CD8-positive, alpha-beta memory T cell (primary cell): ENCODE measurements around the gene TIMM23B. TPM values are rescaled to one million over a fixed set of nuclear protein-coding genes. Genes with fewer than 3 reads are reported as not detected.
"Not testable (repeated sequence)": the region's sequence is repeated elsewhere in the genome, so short reads cannot be mapped to it uniquely, and the experiment has no call there.

ENCODE experiments used
- CTCF ChIA-PET: fragments of 350-600 bp; sonication (Branson Sonifier 250); formaldehyde crosslinking; loops from one replicate; lab custom pipeline; 2021; ENCODE audit warnings: antibody characterized with exemption; lab: Charles Lee
- POLR2A ChIA-PET: fragments of 350-600 bp; sonication (Branson Sonifier 250); formaldehyde crosslinking; loops from one replicate; lab custom pipeline; 2021; ENCODE audit warnings: antibody characterized with exemption; lab: Charles Lee
- DNase-seq, 5 donors: peaks; one replicate each; pipeline versions ENCODE4 v3.0.0 to v3.0.0-alpha.2; 2020 to 2022; ENCODE audit warnings: mixed read lengths in 1 of 5
- H3K27ac ChIP-seq: one replicate; pipeline ENCODE4 v1.7.0; 2013; ENCODE audit warnings: low read depth, mild to moderate bottlenecking, low read length, moderate library complexity
- H3K27me3 ChIP-seq: 2 replicates; pipeline ENCODE4 v1.7.0; 2013; ENCODE audit warnings: low read length, mild to moderate bottlenecking; ENCODE audit not compliant: insufficient read depth, poor library complexity, severe bottlenecking
- H3K36me3 ChIP-seq: 2 replicates; pipeline ENCODE4 v1.7.0; 2013; ENCODE audit warnings: mild to moderate bottlenecking, low read length, moderate library complexity; ENCODE audit not compliant: insufficient read depth
- H3K4me1 ChIP-seq: 2 replicates; pipeline ENCODE4 v1.7.0; 2013; ENCODE audit warnings: mild to moderate bottlenecking, low read length, moderate library complexity; ENCODE audit not compliant: insufficient read depth
- H3K4me3 ChIP-seq: 2 replicates; pipeline ENCODE4 v1.7.0; 2013; ENCODE audit warnings: mild to moderate bottlenecking, low read length
- H3K9me3 ChIP-seq: 2 replicates; pipeline ENCODE4 v1.7.0; 2013; ENCODE audit warnings: mild to moderate bottlenecking, low read length
- H3K27ac Mint-ChIP-seq, 8 donors: one replicate each; pipeline ENCODE4 v1.8.0; 2020 to 2021; ENCODE audit warnings: mixed read lengths in 8 of 8, mild to moderate bottlenecking in 6 of 8, inconsistent platforms in 3 of 8, moderate library complexity in 3 of 8
- H3K27me3 Mint-ChIP-seq, 2 donors: one replicate each; pipeline ENCODE4 v1.8.0; 2020 to 2021; ENCODE audit warnings: mixed read lengths in 2 of 2, mild to moderate bottlenecking in 1 of 2, moderate library complexity in 1 of 2
- H3K36me3 Mint-ChIP-seq, 3 donors: one replicate each; pipeline ENCODE4 v1.8.0; 2020 to 2021; ENCODE audit warnings: mixed read lengths in 3 of 3, inconsistent platforms in 1 of 3, mild to moderate bottlenecking in 1 of 3
- H3K4me1 Mint-ChIP-seq, 3 donors: one replicate each; pipeline ENCODE4 v1.8.0; 2020 to 2021; ENCODE audit warnings: mixed read lengths in 3 of 3, inconsistent platforms in 1 of 3, mild to moderate bottlenecking in 1 of 3
- H3K4me3 Mint-ChIP-seq, 7 donors: one replicate each; pipeline ENCODE4 v1.8.0; 2020 to 2021; ENCODE audit warnings: mixed read lengths in 7 of 7, mild to moderate bottlenecking in 6 of 7, moderate library complexity in 4 of 7, inconsistent platforms in 2 of 7
- H3K9me3 Mint-ChIP-seq, 5 donors: one replicate each; pipeline ENCODE4 v1.8.0; 2020 to 2022; ENCODE audit warnings: mixed read lengths in 5 of 5, mild to moderate bottlenecking in 3 of 5, moderate library complexity in 2 of 5, inconsistent platforms in 1 of 5
- polyA plus RNA-seq: library from polyadenylated mRNA; unstranded; fragments of 300-500 nt; fragmentation: Illumina TruSeq; gene quantifications from one replicate; pipeline ENCODE4 v1.2.3, GENCODE V29; 2021
- total RNA-seq, 2 experiments: library from RNA; stranded (reverse); gene quantifications; one replicate each; pipeline ENCODE4 v1.2.3, GENCODE V29; 2021

Gene TIMM23B, protein sequence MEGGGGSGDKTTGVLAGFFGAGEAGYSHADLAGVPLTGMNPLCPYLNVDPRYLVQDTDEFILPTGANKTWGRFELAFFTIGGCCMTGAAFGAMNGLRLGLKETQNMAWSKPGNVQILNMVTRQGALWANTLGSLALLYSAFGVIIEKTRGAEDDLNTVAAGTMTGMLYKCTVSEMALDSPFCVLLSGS
- total RNA-seq (10 to 100 TPM; 17.5 to 18.6 TPM), polyA plus RNA-seq (15.6 TPM)

DNA sequence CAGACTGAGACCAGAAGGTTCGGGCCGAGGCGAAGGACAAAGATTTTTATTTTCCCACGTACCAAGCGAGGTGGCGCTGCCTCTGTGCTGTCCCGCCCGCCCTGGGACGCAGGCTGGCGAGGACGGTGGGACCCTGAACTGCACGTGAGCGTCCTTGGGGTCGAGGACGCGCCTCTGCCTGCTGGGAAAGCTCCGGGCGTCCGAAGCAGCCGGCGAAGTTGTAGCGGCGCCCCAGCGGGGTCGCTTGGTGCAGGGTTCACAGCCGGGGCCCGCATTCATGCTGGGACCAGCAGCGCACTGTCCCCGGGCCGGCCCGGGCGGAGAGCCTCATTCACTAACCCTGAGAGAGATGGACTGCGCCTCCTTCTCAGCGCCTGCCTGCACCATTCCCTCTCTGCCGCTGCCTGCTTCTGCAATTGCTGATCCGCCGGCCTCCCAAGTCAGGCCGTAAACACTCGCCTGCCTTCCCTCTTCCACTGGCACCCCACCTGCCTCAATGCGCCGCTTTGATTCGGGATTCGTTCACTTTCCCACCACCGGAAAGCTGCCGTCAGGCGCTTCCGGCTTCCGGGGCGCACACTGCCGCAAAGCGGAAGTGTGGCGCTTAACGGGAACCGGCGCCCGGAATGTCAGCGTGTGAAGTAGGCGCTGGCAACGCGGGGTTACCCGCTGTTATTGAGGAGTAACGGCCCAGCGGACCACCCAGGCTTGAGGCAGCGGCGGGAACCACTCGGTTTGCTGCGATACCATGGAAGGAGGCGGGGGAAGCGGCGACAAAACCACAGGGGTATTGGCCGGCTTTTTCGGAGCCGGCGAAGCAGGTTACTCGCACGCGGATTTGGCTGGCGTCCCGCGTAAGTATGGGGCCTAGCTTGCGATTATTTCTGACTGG, at the start of gene TIMM23B, which contains the start of gene PARG:
Gene TIMM23B, plus strand, starts transcription at position 607 of the 892 bp plus-strand sequence. Its CDS starts 142 bp downstream, at position 749.
Gene PARG, minus strand, starts transcription at position 581 of the 892 bp plus-strand sequence. Its CDS starts 302 bp downstream, at position 279.
- H3K27ac ChIP-seq: peak within 1 kb of the TSS; percentile 69
- POLR2A ChIA-PET: interaction anchor here (0.5 kb wide), 1 partner anchor 15 kb away, joined by 4 read pairs; no protein-coding TSS in a partner anchor
- CTCF ChIA-PET: not testable (repeated sequence)

DNA sequence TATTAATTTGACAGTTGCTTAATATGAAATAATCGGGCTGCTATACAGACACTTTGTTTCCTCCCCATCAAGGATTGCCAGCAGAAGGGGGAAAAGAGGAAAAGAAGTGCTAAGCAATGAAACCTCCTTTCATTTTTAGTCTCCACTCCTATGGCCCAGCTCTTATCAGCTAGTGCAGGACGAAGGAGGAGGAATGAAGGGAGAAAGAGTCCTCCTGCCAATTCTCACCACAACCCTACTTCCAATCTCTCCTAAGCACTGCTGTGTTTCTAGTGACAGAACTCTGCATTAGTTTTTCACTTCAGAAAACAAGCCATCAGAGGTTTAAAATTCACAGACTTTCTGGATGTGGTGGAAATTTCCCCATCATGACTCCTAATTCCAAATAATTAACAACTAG, 41.9 kb upstream of the TIMM23B start:
- H3K27ac Mint-ChIP-seq, H3K9me3 ChIP-seq, H3K4me3 Mint-ChIP-seq, CTCF ChIA-PET, H3K36me3 ChIP-seq, POLR2A ChIA-PET, H3K4me3 ChIP-seq, DNase-seq, H3K27me3 ChIP-seq, H3K4me1 Mint-ChIP-seq, H3K27me3 Mint-ChIP-seq, H3K27ac ChIP-seq, H3K4me1 ChIP-seq, H3K9me3 Mint-ChIP-seq: not testable (repeated sequence)
- H3K36me3 Mint-ChIP-seq: peaks cover 8 to 25% (median 13%) of the 10 kb centered on the region in 3 donors

More for the DNA sequence above, at the start of gene TIMM23B, which contains the start of gene PARG:
- Histone ChIP-seq H3K4me3 (peak within 1 kb of the TSS; percentile 93), H3K4me1 (peaks cover 10% of the 10 kb centered on the region)
- peak within 1 kb of the TSS; percentile 88 to 98 (median 96) for H3K27ac Mint-ChIP-seq
- H3K36me3 Mint-ChIP-seq: peaks cover 0 to 21% (median 0%) of the 10 kb centered on the region in 3 donors
- H3K9me3 ChIP-seq, H3K27me3 Mint-ChIP-seq, H3K36me3 ChIP-seq, H3K27me3 ChIP-seq, H3K9me3 Mint-ChIP-seq: not testable (repeated sequence)
- peak; percentile 72 to 87 (median 84) for DNase-seq
- H3K4me1 Mint-ChIP-seq: peaks cover 35 to 58% (median 39%) of the 10 kb centered on the region in 3 donors
- peak within 1 kb of the TSS; percentile 97 to 100 (median 100) for H3K4me3 Mint-ChIP-seq

DNA sequence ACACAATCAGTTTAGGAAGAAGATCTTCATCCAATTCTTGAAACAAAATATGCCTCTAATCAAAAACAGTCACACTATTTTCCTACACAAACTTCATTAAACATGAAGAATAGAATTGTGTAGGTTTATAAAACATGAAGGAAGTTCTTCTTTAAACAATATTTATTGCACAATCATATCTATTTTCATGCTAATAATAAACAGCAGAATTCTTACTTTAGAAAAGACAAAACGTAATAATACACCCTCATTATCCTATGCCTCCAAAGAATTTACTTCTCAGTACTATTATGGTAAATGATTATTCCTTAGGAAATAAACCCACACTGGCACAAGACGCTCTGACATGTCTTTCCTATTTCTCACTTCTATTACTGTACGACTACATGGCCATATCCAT, 41.4 kb upstream of the TIMM23B start:
- DNase-seq, H3K4me3 ChIP-seq, H3K36me3 ChIP-seq, H3K9me3 ChIP-seq, CTCF ChIA-PET, H3K27ac Mint-ChIP-seq, H3K4me1 Mint-ChIP-seq, POLR2A ChIA-PET, H3K27ac ChIP-seq, H3K9me3 Mint-ChIP-seq, H3K4me1 ChIP-seq, H3K27me3 Mint-ChIP-seq, H3K27me3 ChIP-seq, H3K4me3 Mint-ChIP-seq: not testable (repeated sequence)
- H3K36me3 Mint-ChIP-seq: peaks cover 8 to 27% (median 13%) of the 10 kb centered on the region in 3 donors

GRCh38 chr10:49903829-49904228, 38.0 kb upstream of the TIMM23B start:
- H3K4me3 Mint-ChIP-seq, H3K27me3 ChIP-seq, H3K27me3 Mint-ChIP-seq, POLR2A ChIA-PET, DNase-seq, CTCF ChIA-PET, H3K4me3 ChIP-seq, H3K36me3 ChIP-seq, H3K27ac ChIP-seq, H3K4me1 ChIP-seq, H3K9me3 ChIP-seq, H3K4me1 Mint-ChIP-seq, H3K27ac Mint-ChIP-seq, H3K9me3 Mint-ChIP-seq: not testable (repeated sequence)
- peaks cover 4 to 26% (median 6%) of the 10 kb centered on the region in 3 donors for H3K36me3 Mint-ChIP-seq

GRCh38 chr10:49908290-49909080, 33.4 kb upstream of the TIMM23B start:
- POLR2A ChIA-PET, H3K36me3 ChIP-seq, H3K27me3 ChIP-seq, H3K4me3 Mint-ChIP-seq, DNase-seq, CTCF ChIA-PET, H3K27me3 Mint-ChIP-seq, H3K4me3 ChIP-seq, H3K9me3 ChIP-seq, H3K4me1 Mint-ChIP-seq, H3K9me3 Mint-ChIP-seq, H3K4me1 ChIP-seq, H3K27ac Mint-ChIP-seq, H3K27ac ChIP-seq: not testable (repeated sequence)
- peaks cover 4 to 23% (median 6%) of the 10 kb centered on the region in 3 donors for H3K36me3 Mint-ChIP-seq

GRCh38 chr10:49910295-49910694, 31.6 kb upstream of the TIMM23B start:
- H3K4me1 Mint-ChIP-seq, H3K36me3 ChIP-seq, CTCF ChIA-PET, POLR2A ChIA-PET, H3K27me3 ChIP-seq, DNase-seq, H3K4me1 ChIP-seq, H3K9me3 Mint-ChIP-seq, H3K9me3 ChIP-seq, H3K27me3 Mint-ChIP-seq, H3K27ac ChIP-seq, H3K4me3 Mint-ChIP-seq, H3K4me3 ChIP-seq, H3K27ac Mint-ChIP-seq: not testable (repeated sequence)
- H3K36me3 Mint-ChIP-seq: peaks cover 0 to 26% (median 3%) of the 10 kb centered on the region in 3 donors

- POLR2A ChIA-PET, DNase-seq, H3K27me3 ChIP-seq, H3K4me1 ChIP-seq, H3K27ac Mint-ChIP-seq, H3K27me3 Mint-ChIP-seq, H3K4me3 Mint-ChIP-seq, H3K36me3 ChIP-seq, CTCF ChIA-PET, H3K4me1 Mint-ChIP-seq, H3K4me3 ChIP-seq, H3K9me3 Mint-ChIP-seq, H3K27ac ChIP-seq, H3K9me3 ChIP-seq: not testable (repeated sequence)
- H3K36me3 Mint-ChIP-seq: peaks cover 0 to 33% (median 9%) of the 10 kb centered on the region in 3 donors
Observed at GRCh38 chr10:49916451-49916850, 25.4 kb upstream of the TIMM23B start.
